Trophoblast cell (in vitro differentiated cells and primary cell): ENCODE results near the gene NFIX.

Experiments
- DNase-seq, 2 donors: peaks; one replicate each; pipeline ENCODE4 v3.0.0-alpha.2; 2016
- H2AFZ ChIP-seq: 2 replicates; pipeline ENCODE4 v1.6.1; 2013; ENCODE audit warnings: low read length, moderate library complexity, mild to moderate bottlenecking; ENCODE audit not compliant: insufficient read depth, poor library complexity
- H2AK5ac ChIP-seq: 2 replicates; pipeline ENCODE4 v1.6.1; 2013; ENCODE audit warnings: mild to moderate bottlenecking, low read length
- H2BK120ac ChIP-seq: 2 replicates; pipeline ENCODE4 v1.6.1; 2013; ENCODE audit warnings: low read length, mild to moderate bottlenecking, moderate library complexity; ENCODE audit not compliant: insufficient read depth, poor library complexity
- H2BK12ac ChIP-seq: 2 replicates; pipeline ENCODE4 v1.6.1; 2013; ENCODE audit warnings: mild to moderate bottlenecking, low read length, moderate library complexity
- H2BK5ac ChIP-seq: 2 replicates; pipeline ENCODE4 v1.6.1; 2013; ENCODE audit warnings: low read length, low read depth, moderate library complexity, mild to moderate bottlenecking; ENCODE audit not compliant: poor library complexity
- H3K14ac ChIP-seq: 2 replicates; pipeline ENCODE4 v1.6.1; 2013; ENCODE audit warnings: mild to moderate bottlenecking, low read length
- H3K18ac ChIP-seq: 2 replicates; pipeline ENCODE4 v1.6.1; 2013; ENCODE audit warnings: mild to moderate bottlenecking, low read length
- H3K23ac ChIP-seq: 2 replicates; pipeline ENCODE4 v1.6.1; 2013; ENCODE audit warnings: low read length
- H3K27ac ChIP-seq: 2 replicates; pipeline ENCODE4 v1.5.1; 2013; ENCODE audit warnings: low read depth, mild to moderate bottlenecking, inconsistent platforms, low read length, moderate library complexity
- H3K27me3 ChIP-seq: 2 replicates; pipeline ENCODE4 v1.6.1; 2013; ENCODE audit warnings: inconsistent platforms, mild to moderate bottlenecking, low read length, moderate library complexity; ENCODE audit not compliant: insufficient read depth
- H3K36me3 ChIP-seq, 2 experiments: 1 replicate in 1 of 2; 2 replicates in 1 of 2; pipeline ENCODE4 v1.6.1; 2013; ENCODE audit warnings: low read length in 2 of 2, mild to moderate bottlenecking in 2 of 2, moderate library complexity in 1 of 2; ENCODE audit not compliant: insufficient read depth in 2 of 2, control insufficient read depth in 1 of 2
- H3K4ac ChIP-seq: 2 replicates; pipeline ENCODE4 v1.6.1; 2013; ENCODE audit warnings: low read depth, mild to moderate bottlenecking, low read length, moderate library complexity
- H3K4me1 ChIP-seq, 2 experiments: 1 replicate in 1 of 2; 2 replicates in 1 of 2; pipeline ENCODE4 v1.6.1; 2013; ENCODE audit warnings: low read length in 2 of 2, mild to moderate bottlenecking in 2 of 2, moderate library complexity in 1 of 2; ENCODE audit not compliant: insufficient read depth in 2 of 2, control insufficient read depth in 1 of 2
- H3K4me2 ChIP-seq: 2 replicates; pipeline ENCODE4 v1.6.1; 2013; ENCODE audit warnings: inconsistent platforms, mild to moderate bottlenecking, low read length, moderate library complexity
- H3K4me3 ChIP-seq: 2 replicates; pipeline ENCODE4 v1.5.1; 2013; ENCODE audit warnings: mild to moderate bottlenecking, low read depth, low read length, inconsistent platforms
- H3K79me1 ChIP-seq: one replicate; pipeline ENCODE4 v1.6.1; 2013; ENCODE audit warnings: low read length
- H3K79me2 ChIP-seq: 2 replicates; pipeline ENCODE4 v1.6.1; 2013; ENCODE audit warnings: low read length, mild to moderate bottlenecking; ENCODE audit not compliant: control insufficient read depth, insufficient read depth, poor library complexity
- H3K9ac ChIP-seq: 2 replicates; pipeline ENCODE4 v1.6.1; 2013; ENCODE audit warnings: mild to moderate bottlenecking, low read length
- H3K9me3 ChIP-seq: 2 replicates; pipeline ENCODE4 v1.6.1; 2013; ENCODE audit warnings: low read depth, mild to moderate bottlenecking, control low read depth, inconsistent platforms, low read length; ENCODE audit not compliant: insufficient read depth
- H4K12ac ChIP-seq: 2 replicates; pipeline ENCODE4 v1.6.1; 2013; ENCODE audit warnings: low read depth, mild to moderate bottlenecking, low read length, moderate library complexity
- H4K8ac ChIP-seq: 2 replicates; pipeline ENCODE4 v1.6.1; 2013; ENCODE audit warnings: low read depth, mild to moderate bottlenecking, low read length, moderate library complexity
- H4K91ac ChIP-seq: one replicate; pipeline ENCODE4 v1.6.1; 2013; ENCODE audit warnings: low read depth, mild to moderate bottlenecking, low read length, moderate library complexity
- WGBS: extraction: QIAGEN DNeasy Blood & Tissue Kit; methylation state at CpG from one replicate; pipeline ENCODE4 v1.1.7; 2013; ENCODE audit warnings: missing lambda C conversion rate; ENCODE audit not compliant: insufficient read length, insufficient coverage; ENCODE audit errors: extremely low coverage; 5-methylcytosine and 5-hydroxymethylcytosine counted together

The NFIX gene

DNA sequence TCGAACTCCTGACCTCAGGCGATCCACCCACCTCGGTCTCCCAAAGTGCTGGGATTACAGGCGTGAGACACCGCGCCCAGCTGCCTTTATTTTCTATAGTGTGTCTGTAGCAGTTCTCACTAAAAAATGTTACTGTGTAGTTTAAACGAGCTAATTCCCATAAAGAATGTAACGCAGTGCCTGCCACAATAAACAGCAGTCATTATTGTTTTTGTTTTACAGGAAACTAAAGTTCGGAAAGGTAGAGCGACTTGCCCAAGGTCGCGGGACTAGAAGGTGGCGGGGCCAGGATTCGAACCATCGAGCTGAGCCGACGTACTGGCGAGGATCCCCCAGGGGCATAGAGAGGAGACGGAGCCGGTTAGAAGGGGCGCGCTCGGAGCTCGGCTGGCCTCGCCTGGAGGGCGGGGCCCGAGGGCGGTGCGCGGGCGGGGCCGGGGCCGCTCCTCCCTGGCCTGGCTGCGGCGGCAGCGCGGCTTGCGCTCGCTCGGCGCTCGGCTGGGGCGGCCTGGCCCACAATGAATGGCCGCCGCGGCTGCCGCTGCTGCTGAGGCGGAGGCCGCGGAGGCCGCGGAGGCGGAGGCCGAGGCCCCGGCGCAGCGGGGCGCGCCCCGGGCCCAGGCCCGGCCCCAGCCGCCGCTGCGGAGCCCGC lies 122.6 kb downstream of the NFIX start, which contains the start of gene NACC1:
Gene NACC1 (plus strand): TSS at position 493 of the 652 bp plus-strand sequence. CDS start 16,944 bp downstream, outside the sequence.
- Histone ChIP-seq H3K79me1 (peaks cover 11% of the 10 kb centered on the region), H3K79me2 (peaks cover 43% of the 10 kb centered on the region), H3K9ac (peak within 1 kb of the TSS; percentile 99), H2AK5ac (peak within 1 kb of the TSS; percentile 100), H3K27ac (peak within 1 kb of the TSS; percentile 94), H2AFZ (peak within 1 kb of the TSS; percentile 98), H3K4ac (peak within 1 kb of the TSS; percentile 100), H3K36me3 (peaks cover 21 to 23% of the 10 kb centered on the region in 2 experiments), H3K23ac (no peak within 1 kb of the TSS), H4K8ac (peak within 1 kb of the TSS; percentile 99), H4K91ac (peak within 1 kb of the TSS; percentile 100), H3K18ac (peak within 1 kb of the TSS; percentile 100), H2BK120ac (peak within 1 kb of the TSS; percentile 100), H3K4me2 (peak within 1 kb of the TSS; percentile 95), H3K27me3 (no peaks in the 10 kb centered on the region), H2BK12ac (peak within 1 kb of the TSS; percentile 93), H4K12ac (peak within 1 kb of the TSS; percentile 99), H3K4me3 (peak within 1 kb of the TSS; percentile 99), H3K14ac (peak within 1 kb of the TSS; percentile 100), H2BK5ac (peak within 1 kb of the TSS; percentile 99), H3K4me1 (peaks cover 18 to 26% of the 10 kb centered on the region in 2 experiments), H3K9me3 (no peaks in the 10 kb centered on the region)
- no CpG with 5 or more reads among the region's 65 CpGs for WGBS
- DNase-seq: peak; percentile 89 to 94

- DNase-seq: peak in 1 of 2 donors; percentile 39
- peaks cover 21 to 26% of the 10 kb centered on the region in 2 experiments for H3K36me3 ChIP-seq
- H2AK5ac ChIP-seq: peak overlapping the region; percentile 100
- H3K23ac ChIP-seq: no peak overlapping the region
- peak overlapping the region; percentile 100 for H3K14ac ChIP-seq
- peak overlapping the region; percentile 99 for H2BK5ac ChIP-seq
- H3K4ac ChIP-seq: peak overlapping the region; percentile 100
- no peaks in the 10 kb centered on the region for H3K27me3 ChIP-seq
- H3K9me3 ChIP-seq: no peaks in the 10 kb centered on the region
- H3K4me3 ChIP-seq: peak overlapping the region; percentile 99
- H3K4me1 ChIP-seq: peaks cover 18 to 26% of the 10 kb centered on the region in 2 experiments
- peaks cover 44% of the 10 kb centered on the region for H3K79me2 ChIP-seq
- H3K27ac ChIP-seq: peak overlapping the region; percentile 94
- peak overlapping the region; percentile 100 for H2BK120ac ChIP-seq
- peak overlapping the region; percentile 100 for H4K91ac ChIP-seq
- no CpG with 5 or more reads among the region's 57 CpGs for WGBS
- peak overlapping the region; percentile 95 for H3K4me2 ChIP-seq
- H2AFZ ChIP-seq: peak overlapping the region; percentile 98
- H3K9ac ChIP-seq: peak overlapping the region; percentile 99
- H4K12ac ChIP-seq: peak overlapping the region; percentile 99
- peak overlapping the region; percentile 93 for H2BK12ac ChIP-seq
- H4K8ac ChIP-seq: peak overlapping the region; percentile 99
- H3K79me1 ChIP-seq: peaks cover 11% of the 10 kb centered on the region
- peak overlapping the region; percentile 100 for H3K18ac ChIP-seq
Observed at GRCh38 chr19:13118424-13119193, 123.3 kb downstream of the NFIX start.

DNA sequence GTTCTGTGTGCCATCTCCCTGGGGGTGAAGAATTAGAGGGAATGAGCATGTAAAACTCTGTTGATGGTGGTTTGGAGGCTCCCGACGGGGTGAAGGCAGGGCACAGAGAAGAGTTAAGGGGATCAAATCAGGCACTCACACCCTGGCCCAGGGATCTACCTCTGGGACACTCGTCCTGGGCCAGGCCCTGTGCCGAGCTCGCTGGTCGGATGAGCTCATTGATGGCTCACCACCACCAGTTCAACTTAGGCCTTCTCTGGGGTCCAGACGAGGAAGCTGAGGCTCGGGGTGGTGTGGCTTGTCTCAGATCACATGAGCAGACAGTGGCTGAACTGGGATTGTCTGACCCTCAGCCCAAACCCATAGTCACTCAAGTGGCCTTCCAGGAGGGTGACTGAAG lies 124.4 kb downstream of the NFIX start:
- DNase-seq: no peak
- peak overlapping the region; percentile 95 for H3K4me2 ChIP-seq
- no peaks in the 10 kb centered on the region for H3K27me3 ChIP-seq
- peaks cover 24 to 26% of the 10 kb centered on the region in 2 experiments for H3K36me3 ChIP-seq
- no peak overlapping the region for H3K18ac ChIP-seq
- H4K91ac ChIP-seq: no peak overlapping the region
- H2BK5ac ChIP-seq: no peak overlapping the region
- no peak overlapping the region for H2BK120ac ChIP-seq
- no peak overlapping the region for H4K8ac ChIP-seq
- H3K4me3 ChIP-seq: no peak overlapping the region
- no peak overlapping the region for H3K27ac ChIP-seq
- H3K14ac ChIP-seq: no peak overlapping the region
- H3K9me3 ChIP-seq: no peaks in the 10 kb centered on the region
- H2AK5ac ChIP-seq: no peak overlapping the region
- H4K12ac ChIP-seq: no peak overlapping the region
- H3K9ac ChIP-seq: no peak overlapping the region
- no peak overlapping the region for H2AFZ ChIP-seq
- H3K23ac ChIP-seq: no peak overlapping the region
- no peak overlapping the region for H2BK12ac ChIP-seq
- H3K4me1 ChIP-seq: peaks cover 18 to 26% of the 10 kb centered on the region in 2 experiments
- H3K79me1 ChIP-seq: peaks cover 11% of the 10 kb centered on the region
- no CpG with 5 or more reads among the region's 8 CpGs for whole genome bisulfite sequencing
- H3K79me2 ChIP-seq: peaks cover 44% of the 10 kb centered on the region
- H3K4ac ChIP-seq: peak overlapping the region; percentile 88

GRCh38 chr19:13120031-13120430 lies 124.8 kb downstream of the NFIX start:
- Histone ChIP-seq H3K79me1 (peaks cover 11% of the 10 kb centered on the region), H4K12ac (no peak overlapping the region), H2BK5ac (no peak overlapping the region), H3K79me2 (peaks cover 44% of the 10 kb centered on the region), H3K4me2 (peak overlapping the region; percentile 95), H2AFZ (no peak overlapping the region), H2BK12ac (no peak overlapping the region), H2AK5ac (no peak overlapping the region), H3K9me3 (no peaks in the 10 kb centered on the region), H3K14ac (no peak overlapping the region), H3K18ac (no peak overlapping the region), H3K9ac (no peak overlapping the region), H4K91ac (no peak overlapping the region), H3K4me3 (no peak overlapping the region), H2BK120ac (no peak overlapping the region), H3K4me1 (peaks cover 18 to 26% of the 10 kb centered on the region in 2 experiments), H4K8ac (no peak overlapping the region), H3K36me3 (peaks cover 25 to 26% of the 10 kb centered on the region in 2 experiments), H3K27ac (no peak overlapping the region), H3K4ac (peak overlapping the region; percentile 88), H3K27me3 (no peaks in the 10 kb centered on the region), H3K23ac (no peak overlapping the region)
- no peak for DNase-seq
- no CpG with 5 or more reads among the region's 9 CpGs for WGBS
